HG03521 (cell line): ENCODE results near the gene ATP2B1.

Source experiments
- ATAC-seq: cut with Tn5 transposase; IDR thresholded peaks from one replicate; pipeline ENCODE4 v1.9.1; 2021; ENCODE audit warnings: mild to moderate bottlenecking, moderate library complexity; ENCODE audit not compliant: unreplicated experiment

Gene ATP2B1

DNA sequence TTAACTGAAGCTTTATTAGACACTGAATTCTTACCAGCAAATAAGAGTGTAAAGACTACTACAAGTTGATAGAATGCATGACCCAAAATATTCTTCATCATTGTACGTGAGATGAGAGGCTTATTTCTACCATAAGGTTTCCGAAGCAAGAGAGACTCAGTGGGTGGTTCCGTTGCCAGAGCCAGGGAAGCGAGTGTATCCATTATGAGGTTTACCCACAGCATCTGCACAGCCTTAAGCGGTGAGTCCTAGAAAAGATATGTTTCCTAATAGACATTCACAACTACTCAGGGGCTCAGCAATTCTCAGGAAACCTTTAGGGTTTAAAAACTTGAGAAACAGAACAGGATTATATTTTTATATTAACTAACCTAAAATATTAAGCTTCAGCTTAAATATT lies 105.0 kb downstream of the ATP2B1 start:
- no peak for ATAC-seq

DNA sequence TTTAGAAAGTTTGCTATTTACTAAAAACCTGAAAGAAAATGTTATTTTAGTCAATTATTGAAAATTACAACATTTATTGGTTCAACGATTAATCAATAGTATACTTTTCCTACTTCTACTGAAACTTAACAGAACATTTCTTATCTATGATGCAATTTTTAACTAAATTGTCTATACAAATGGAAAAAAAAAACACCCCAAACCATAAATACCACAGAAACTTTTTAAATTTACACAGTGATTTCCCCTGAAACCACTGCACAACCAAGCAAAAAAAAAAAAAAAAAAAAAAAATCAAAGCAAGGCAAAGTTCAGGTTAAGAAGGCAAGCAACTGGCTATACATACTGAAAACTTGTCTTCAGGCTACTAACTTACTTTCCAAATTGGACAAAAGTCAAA lies 110.9 kb downstream of the ATP2B1 start:
- no peak for ATAC-seq

DNA sequence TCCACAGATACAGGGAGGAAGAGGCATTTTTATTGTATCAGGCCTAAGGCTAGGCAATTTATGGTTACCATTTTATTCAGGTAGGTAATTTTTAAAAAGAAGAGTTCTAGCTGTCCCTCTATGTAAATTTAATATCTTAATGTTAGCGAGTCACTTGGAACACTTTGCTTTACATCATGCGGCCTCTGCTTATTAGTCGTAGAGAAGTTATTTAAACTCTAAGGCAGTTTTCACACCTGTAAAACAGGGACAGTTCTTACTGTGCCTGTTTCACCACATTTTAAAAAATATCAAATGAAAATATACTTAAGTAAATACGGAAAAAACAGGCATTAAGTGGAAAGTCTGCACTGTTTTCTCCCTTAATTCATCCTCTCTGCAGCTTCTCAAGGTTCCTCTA lies 111.4 kb downstream of the ATP2B1 start:
- no peak for ATAC-seq

DNA sequence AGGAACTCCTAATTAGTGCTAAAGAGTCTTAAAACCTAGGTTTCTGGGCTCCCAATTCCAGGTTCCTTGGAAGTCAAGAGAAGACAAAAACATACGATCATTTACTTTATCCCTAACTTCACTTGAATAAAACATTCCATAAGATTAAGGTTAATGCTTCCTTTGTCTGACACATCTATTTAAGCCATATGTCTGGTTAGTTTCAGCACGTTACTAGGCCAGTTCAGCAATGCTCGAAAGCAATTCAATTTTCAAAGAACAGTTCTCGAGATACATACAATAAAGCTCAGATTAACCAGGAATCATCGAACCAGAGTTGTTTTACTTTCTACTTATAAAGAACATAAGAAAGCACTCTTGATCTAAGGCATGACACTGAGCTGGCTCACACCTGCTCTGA lies 114.8 kb downstream of the ATP2B1 start:
- no peak for ATAC-seq

DNA sequence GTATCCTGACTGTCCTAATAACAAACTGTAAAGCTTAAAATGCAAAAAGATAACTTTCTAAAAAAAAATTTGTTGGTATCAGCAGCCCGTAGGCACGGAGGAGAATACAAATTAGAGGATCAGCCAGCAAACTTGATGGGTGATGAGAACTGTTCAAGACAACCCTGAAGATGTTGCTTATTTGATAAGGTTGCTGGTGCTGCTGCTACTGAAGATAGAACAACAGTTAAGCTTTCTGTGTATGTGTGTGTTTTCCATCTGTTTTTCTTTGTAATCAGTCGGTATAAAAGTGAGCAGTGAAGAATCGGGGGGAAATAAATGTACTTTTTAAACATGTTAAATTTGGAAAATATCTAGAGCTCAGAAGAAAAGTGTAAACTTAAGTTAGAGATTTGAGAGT lies 115.4 kb downstream of the ATP2B1 start:
- no peak for ATAC-seq

DNA sequence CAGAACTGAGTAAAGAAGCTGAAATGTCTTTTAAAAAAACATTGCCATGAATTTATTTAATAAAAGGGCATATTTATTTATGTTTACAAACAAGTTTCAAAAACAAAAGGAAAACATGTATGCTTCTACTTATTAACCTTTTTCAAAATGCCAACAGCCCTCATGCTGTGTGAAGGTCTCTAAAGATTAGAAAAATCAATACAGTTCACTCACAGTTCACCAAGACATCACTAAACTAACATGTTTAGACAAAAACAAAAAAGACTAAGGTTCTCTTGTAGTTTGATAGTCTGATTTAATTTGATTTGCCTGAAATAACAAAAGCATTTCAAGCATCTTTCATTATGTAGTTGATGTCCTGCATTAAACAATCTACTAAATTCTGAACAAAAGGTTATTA lies 118.9 kb downstream of the ATP2B1 start:
- no peak for ATAC-seq

DNA sequence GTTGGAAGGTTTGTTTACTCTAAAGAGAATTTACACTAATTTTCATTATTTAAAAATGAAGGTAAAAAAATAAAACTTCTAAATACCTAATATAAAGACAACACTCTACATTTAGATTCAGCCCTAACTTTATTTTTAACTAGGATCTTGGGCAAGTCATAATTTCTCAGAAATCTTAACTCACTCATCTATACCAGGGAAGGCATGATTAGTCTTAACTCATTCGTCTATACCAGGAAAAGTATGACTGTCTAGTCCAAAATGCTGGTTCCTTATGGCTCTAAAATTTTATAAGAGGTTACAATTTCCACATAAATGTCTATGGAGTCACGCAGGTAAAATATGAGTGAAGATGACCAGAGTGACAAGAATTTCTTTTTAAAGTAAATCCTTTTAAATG lies 130.1 kb downstream of the ATP2B1 start:
- no peak for ATAC-seq

DNA sequence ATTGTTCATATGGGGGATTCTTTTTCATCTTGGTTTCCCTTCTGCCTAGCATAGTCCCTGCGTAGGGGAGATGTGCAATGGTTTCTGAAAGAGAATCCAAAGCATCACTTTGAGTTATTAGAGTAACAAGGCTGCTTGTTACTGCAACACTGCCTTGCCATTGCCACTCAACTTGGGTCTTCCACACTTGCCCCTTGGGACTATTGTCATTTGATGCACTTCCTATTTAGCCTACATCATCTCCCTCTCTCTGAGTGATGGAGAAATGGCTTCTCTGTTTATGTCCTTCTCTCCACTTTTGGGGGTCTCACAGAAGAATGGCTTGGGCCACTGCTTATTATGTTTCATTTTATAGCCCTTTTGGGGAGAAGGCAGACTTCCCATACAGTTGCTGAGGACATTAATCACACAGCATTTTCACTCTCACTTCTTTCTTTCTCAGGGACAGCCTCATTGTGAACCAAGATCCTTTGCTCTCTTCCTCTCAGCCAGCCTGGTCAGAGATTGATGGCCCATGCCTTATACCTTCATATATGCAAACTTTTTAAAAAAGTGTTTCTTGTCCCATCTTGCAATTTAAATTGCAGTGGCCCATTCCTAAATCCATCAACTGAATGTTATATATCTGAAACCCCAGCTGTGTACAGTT lies 131.9 kb downstream of the ATP2B1 start:
- ATAC-seq, result no peak

DNA sequence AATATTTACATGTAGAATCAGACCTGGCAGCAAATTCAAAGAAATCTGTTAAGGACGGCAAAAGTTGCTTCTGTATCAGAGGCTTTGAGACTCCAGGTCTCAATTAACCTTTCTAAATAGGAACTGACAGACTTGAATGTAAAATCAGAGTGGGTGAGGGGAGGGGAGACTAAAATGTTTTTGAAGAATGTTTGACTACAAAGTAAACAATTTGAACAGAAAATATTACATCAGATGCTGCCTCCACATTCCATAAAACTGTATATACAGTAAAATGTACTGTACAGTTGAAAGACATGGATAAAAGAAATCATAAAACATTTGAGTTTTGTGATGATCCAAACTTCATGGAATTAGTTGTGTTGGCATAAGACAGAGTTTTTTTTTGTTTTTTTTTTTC lies 133.3 kb downstream of the ATP2B1 start:
- ATAC-seq, result no peak

DNA sequence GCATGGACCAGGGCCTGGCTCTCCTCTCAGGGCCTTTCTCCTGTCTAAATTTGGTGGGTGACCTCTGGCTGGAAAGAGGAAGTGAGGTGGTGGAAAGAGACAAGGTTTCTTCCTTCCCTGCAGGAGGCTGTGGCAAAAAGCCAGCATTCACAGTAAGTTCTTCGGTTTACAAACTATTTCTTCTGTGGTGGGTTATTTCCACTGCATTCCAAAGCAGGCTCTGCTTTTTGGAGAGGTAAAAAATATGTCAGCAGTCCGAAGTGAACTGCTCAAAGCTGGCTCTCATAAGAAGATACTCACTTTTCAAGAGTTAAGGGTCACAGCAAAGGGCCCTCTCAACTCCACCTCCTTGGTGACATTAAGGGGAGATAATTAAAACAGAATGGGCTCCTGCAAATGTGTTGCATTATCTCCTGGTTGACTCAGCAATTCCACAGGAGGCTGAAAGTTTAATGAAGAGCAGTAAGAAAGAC lies 133.9 kb downstream of the ATP2B1 start:
- no peak for ATAC-seq

DNA sequence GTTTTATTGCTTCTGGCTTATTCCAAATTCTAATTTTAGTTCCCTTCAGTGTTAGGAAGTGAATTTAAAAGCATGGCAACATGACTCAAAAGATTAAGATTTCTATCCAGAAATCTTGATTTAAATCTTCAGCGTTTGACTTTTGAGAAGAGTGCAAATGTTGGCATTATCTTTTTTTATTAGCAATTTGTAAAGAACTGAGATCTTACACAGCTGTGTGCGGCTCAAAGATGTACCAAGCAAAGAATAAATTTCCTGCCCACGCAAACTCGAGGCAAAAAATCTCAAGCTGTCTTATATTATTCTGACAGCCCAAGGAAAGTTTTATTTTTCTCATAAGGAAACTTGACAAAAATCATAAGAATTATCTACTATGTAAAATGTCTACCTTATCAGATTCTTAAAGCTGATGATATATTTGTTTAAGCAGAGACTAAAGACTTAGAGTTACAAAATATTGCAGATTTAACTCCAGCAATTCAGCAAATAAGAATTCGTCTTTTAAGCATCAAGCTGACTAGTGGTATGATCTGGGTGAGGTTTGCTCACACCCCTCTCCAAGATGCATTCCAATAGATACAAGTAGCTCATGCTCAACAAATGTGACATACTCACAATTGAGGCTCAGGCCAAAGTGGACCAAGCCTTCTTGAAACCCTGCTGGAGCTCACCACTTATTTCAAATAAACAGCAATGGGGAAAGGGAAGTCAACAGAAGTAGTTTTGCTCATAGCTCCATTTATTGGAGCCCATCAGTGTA lies 135.4 kb downstream of the ATP2B1 start:
- no peak for ATAC-seq

DNA sequence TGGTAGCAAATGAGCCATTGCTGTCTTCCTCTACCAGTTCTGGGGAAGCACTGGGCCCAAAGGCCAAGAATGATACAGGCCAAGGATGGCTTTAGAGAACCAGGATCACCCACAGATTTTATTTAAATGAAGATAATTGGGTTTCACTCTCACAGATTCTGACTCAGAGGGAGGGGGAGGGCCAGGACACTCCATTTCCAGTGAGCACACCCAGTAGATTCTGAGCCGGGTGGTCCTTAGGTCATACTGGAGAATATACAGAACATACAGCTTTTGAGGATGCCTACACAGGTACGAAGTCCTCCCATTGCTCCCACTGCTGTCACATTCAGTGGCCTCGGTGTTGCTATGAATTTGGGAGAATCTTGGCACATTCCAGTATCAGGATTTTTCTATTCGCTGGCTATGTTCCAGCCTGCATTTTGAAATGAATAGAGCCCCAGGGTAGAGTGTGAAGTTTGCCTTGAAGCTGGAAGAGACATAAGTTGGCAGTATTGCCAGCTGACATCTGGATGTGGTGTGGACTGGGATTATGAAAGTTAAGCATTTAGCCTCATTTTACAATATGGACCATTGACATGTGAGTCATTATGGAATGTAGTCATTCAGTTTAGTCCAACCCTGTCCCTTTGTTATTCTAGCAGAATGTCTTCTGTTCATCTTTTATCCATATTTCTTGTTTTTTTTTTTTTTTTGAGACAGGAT lies 137.0 kb downstream of the ATP2B1 start:
- ATAC-seq, result no peak

DNA sequence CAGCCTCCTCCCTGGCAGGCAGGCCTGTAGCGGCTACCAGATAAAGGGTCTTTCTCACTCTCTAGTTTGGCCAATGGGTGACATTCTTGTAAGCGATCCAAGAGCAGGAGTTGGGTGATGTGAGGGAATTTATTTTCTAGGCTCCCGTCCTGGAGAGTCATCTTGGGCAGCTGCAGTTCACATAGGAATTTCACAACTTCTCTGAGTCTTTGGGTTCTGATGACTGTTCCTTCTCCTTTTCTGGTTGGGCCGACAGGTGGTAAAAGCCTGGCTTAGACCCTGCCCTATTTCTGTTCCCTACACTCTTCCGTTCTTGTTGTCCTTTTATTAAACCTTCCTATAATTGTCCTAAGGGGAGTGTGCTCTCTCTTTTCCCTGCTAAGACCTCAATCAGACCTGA lies 140.2 kb downstream of the ATP2B1 start:
- no peak for ATAC-seq

DNA sequence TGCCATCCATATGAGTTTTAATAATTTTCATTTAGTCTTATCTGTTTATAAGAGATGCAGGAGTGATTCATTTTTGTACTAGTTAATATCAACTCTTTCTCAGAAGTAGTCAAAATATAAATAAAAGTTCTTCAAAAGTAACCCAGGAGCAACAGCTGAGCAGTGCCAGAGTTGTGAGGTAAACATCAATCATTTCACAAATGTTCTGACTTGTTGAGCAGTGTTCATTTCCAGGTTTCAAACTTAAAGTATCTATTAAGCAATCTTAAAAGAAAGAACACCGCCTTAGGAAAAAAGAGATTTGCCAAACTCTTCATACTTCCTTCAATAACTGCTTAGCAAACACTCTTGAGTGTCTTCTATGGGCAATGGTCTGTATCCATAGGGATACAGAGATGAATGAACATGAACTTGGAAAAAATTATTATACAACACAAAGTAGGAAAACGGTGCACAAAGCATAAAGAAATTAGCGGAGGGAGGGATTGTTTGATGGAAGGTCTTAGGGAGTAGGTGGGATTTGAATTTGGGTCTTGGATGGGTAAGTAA lies 140.9 kb downstream of the ATP2B1 start:
- ATAC-seq, result no peak

DNA sequence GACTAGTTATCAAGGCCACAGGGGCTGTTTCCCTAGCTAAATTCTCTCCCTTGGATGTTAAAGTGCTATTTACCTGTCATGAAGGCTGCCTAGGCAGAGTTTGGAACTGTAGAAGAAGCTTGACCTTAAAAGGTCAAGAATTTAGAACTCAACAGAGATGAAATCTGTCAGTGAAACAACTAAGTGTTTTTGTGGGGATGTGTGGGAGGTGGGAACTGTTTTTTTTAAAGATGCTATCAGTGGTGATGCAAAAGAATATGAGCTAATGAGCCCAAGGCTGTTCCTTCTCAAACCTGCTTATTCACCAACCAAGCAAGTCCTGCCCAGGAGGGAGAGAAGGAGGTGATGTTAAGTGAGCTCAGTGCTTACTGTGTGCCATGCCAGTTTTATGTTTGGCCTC lies 142.0 kb downstream of the ATP2B1 start:
- ATAC-seq, result no peak

DNA sequence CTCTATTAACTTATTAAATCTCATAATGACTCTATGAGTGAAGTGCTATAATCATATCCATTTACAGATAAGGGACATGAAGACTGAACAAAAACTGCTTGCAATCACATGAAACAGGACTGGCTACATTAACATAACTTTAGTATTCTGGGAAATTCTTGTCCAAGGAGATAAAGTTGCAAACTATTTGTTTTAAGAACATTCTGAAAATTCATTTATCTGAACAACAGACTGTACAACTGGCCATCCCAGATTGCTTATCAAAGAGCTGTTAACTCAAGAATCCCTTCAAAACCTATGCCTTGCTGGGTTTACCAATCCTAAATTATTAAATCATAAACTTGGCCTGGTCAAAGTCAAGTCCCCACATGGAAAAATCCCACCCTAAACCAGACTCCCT lies 143.6 kb downstream of the ATP2B1 start:
- no peak for ATAC-seq

DNA sequence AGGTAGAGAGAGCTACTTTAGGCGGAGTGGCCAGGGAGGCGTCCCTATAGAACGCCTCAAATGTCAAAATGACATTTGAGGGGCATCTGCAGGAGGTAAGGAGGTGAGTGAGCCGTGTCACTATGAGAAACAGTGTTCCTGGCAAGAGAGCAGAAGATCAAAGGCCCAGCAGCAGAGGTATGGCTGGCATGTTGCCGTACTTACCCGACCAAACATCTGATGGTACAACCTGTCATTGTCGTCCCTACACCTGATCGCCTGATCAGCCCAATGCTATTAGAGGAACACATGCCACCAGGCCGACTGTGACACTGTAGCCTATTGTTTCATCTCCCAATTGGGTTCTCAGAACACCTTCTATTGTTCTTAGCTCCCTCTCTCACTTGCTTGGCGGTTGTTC lies 148.9 kb downstream of the ATP2B1 start:
- no peak for ATAC-seq

DNA sequence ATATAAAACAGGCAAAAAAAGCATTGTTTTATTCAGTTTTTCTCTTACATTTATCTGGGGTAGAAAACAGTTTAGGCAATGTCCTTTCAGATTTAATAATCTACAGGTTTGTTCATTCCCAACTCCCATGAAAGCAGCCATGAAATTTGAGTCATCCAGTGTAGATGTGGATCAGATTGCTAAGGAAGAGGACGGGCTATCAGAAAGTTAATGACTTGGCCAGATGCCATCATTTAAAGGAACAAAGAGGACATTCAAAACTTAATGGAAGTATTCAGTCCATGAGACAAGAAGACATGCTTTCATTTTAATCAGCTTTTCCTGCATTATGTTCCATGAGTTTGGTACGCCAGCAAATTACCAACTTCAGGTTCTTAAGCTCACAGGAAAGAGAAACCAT lies 151.7 kb downstream of the ATP2B1 start:
- no peak for ATAC-seq

DNA sequence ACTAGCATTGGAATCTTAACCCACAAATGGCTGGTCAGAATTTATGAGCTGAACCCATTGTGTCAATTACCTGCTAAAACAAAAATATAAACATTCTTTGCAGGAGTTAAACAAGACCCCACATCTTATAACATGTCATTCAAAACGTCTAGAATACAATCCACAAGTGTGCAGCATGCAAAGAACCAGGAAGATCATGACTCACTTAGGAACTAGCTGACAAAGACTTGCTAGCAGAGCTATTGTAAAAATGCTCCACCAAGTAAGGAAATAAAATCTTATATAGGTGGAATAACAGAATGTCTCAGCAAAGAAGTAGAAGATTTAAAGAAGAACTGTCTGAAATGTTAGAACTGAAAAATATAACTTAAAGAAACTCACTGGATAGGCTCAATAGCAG lies 156.3 kb downstream of the ATP2B1 start:
- ATAC-seq, result no peak

DNA sequence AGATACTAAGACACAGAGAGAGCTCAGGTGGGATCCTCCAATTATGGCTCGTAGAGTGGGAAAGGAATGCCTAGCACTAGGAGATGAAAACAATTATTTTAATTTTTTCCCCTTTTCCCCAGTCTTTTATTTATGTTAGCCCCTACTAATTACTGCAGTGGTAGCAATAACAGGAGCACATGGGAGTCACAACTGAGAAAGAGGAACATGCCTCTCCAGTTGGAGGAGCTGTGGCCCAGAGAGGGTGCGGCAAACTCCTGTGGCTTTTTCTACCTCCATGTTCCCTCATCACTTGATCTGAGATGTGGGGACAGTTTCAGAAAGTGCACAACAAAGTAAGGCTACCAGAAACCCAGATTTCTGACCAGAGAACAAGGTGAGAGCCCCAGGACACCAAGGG lies 156.9 kb downstream of the ATP2B1 start:
- no peak for ATAC-seq

DNA sequence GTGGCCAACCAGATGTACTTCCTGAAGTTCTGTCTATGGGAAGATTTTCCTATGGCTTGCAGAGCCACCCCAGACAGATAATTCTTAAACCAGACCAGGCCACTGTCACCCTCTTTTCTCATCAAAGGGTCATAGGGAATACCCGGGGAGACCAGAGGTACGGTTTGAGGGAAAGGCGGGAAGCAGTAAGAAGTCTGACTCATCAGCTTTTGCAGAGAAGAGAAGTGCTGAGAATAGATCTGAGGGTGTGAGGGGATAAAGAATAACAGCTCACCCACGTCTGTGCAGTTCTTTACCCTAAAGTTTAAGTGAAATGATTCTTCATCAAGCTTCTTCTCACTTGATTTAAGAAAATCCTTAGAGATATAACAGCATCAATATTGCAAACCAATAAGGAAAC lies 161.5 kb downstream of the ATP2B1 start:
- ATAC-seq, result no peak

DNA sequence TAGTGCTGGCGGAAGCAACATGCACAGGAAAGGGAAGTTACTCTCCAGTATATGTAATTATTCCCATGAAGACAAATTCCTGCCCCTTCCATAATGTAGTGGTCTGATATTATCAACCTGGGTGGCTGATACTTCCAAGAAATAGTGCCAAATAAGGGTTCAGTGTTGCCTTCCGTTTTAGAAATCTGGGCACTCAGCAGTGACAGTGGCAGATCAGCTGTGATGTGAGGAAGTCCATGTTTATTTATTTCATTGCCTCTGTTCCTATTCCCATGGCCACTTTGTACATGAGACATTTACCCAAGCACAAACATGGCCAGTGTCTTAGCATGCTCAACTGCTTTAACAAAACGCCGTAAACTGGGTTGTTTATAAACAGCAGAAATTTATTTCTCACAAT lies 162.5 kb downstream of the ATP2B1 start:
- ATAC-seq, result no peak
